Glutamatergic neuron (in vitro differentiated cells): ENCODE results near the gene FCGR3A. TPM values are rescaled to one million over a fixed set of nuclear protein-coding genes. Genes with fewer than 3 reads are reported as not detected.

Experiments used
- DNase-seq: peaks from one replicate; pipeline ENCODE4 v3.0.0; 2022
- H3K27ac Mint-ChIP-seq: one replicate; pipeline ENCODE4 v1.8.0; 2020; ENCODE audit warnings: mild to moderate bottlenecking, mixed read lengths, inconsistent platforms; ENCODE audit not compliant: unreplicated experiment
- H3K27me3 Mint-ChIP-seq: one replicate; pipeline ENCODE4 v1.8.0; 2020; ENCODE audit warnings: mild to moderate bottlenecking, moderate library complexity, mixed read lengths, inconsistent platforms; ENCODE audit not compliant: unreplicated experiment
- H3K36me3 Mint-ChIP-seq: one replicate; pipeline ENCODE4 v1.8.0; 2020; ENCODE audit warnings: mild to moderate bottlenecking, mixed read lengths, inconsistent platforms; ENCODE audit not compliant: unreplicated experiment
- H3K4me1 Mint-ChIP-seq: one replicate; pipeline ENCODE4 v1.8.0; 2020; ENCODE audit warnings: mild to moderate bottlenecking, low read depth, mixed read lengths, inconsistent platforms; ENCODE audit not compliant: unreplicated experiment
- H3K4me3 Mint-ChIP-seq: one replicate; pipeline ENCODE4 v1.8.0; 2020; ENCODE audit warnings: mild to moderate bottlenecking, mixed read lengths, inconsistent platforms; ENCODE audit not compliant: unreplicated experiment
- H3K9me3 Mint-ChIP-seq: one replicate; pipeline ENCODE4 v1.8.0; 2020; ENCODE audit warnings: mild to moderate bottlenecking, moderate library complexity, mixed read lengths, inconsistent platforms; ENCODE audit not compliant: unreplicated experiment
- CTCF ChIP-seq: fragments of 200-600 bp; sonication (generic); IDR thresholded peaks from one replicate; pipeline ENCODE4 v1.5.0; 2021; ENCODE audit not compliant: partially characterized antibody, unreplicated experiment
- total RNA-seq: library from RNA; stranded (reverse); fragmentation: NEBNext Ultra II Directional; extraction: Animal tissue kit (Norgen Biotek cat#: 25700); gene quantifications from one replicate; pipeline ENCODE4 v1.2.1, GENCODE V29; 2021; ENCODE audit not compliant: unreplicated experiment

FCGR3A gene
- total RNA-seq, 1 donor from 2014 or later = not detected

GRCh38 chr1:161511018-161511755 lies 38.4 kb downstream of the FCGR3A start:
- H3K27me3 Mint-ChIP-seq = peaks cover 5% of the 10 kb centered on the region
- no peak overlapping the region for H3K4me3 Mint-ChIP-seq
- H3K9me3 Mint-ChIP-seq = no peaks in the 10 kb centered on the region
- TF ChIP-seq CTCF = no peak
- H3K4me1 Mint-ChIP-seq = no peaks in the 10 kb centered on the region
- DNase-seq = no peak
- no peak overlapping the region for H3K27ac Mint-ChIP-seq
- no peaks in the 10 kb centered on the region for H3K36me3 Mint-ChIP-seq

- peaks cover 7% of the 10 kb centered on the region for H3K27me3 Mint-ChIP-seq
- DNase-seq = no peak
- H3K4me1 Mint-ChIP-seq = no peaks in the 10 kb centered on the region
- H3K4me3 Mint-ChIP-seq = no peak overlapping the region
- no peak overlapping the region for H3K27ac Mint-ChIP-seq
- H3K9me3 Mint-ChIP-seq = no peaks in the 10 kb centered on the region
- TF ChIP-seq CTCF = no peak
- no peaks in the 10 kb centered on the region for H3K36me3 Mint-ChIP-seq
Observed at GRCh38 chr1:161510477-161510876, 39.1 kb downstream of the FCGR3A start.

GRCh38 chr1:161506336-161507223 lies 43.0 kb downstream of the FCGR3A start:
- DNase-seq = no peak
- no peak overlapping the region for H3K27ac Mint-ChIP-seq
- H3K36me3 Mint-ChIP-seq = no peaks in the 10 kb centered on the region
- no peak for TF ChIP-seq CTCF
- H3K4me1 Mint-ChIP-seq = no peaks in the 10 kb centered on the region
- no peak overlapping the region for H3K4me3 Mint-ChIP-seq
- H3K9me3 Mint-ChIP-seq = no peaks in the 10 kb centered on the region
- H3K27me3 Mint-ChIP-seq = peaks cover 7% of the 10 kb centered on the region

GRCh38 chr1:161505686-161506085 lies 43.9 kb downstream of the FCGR3A start:
- DNase-seq = no peak
- Mint-ChIP-seq H3K27ac (no peak overlapping the region), H3K9me3 (no peaks in the 10 kb centered on the region), H3K36me3 (no peaks in the 10 kb centered on the region), H3K4me3 (no peak overlapping the region), H3K27me3 (peaks cover 7% of the 10 kb centered on the region), H3K4me1 (no peaks in the 10 kb centered on the region)
- TF ChIP-seq CTCF = no peak

GRCh38 chr1:161503394-161503748 lies 46.2 kb downstream of the FCGR3A start:
- no peaks in the 10 kb centered on the region for H3K4me1 Mint-ChIP-seq
- H3K4me3 Mint-ChIP-seq = no peak overlapping the region
- H3K27me3 Mint-ChIP-seq = peaks cover 10% of the 10 kb centered on the region
- H3K36me3 Mint-ChIP-seq = no peaks in the 10 kb centered on the region
- H3K9me3 Mint-ChIP-seq = peaks cover 2% of the 10 kb centered on the region
- no peak for DNase-seq
- TF ChIP-seq CTCF = no peak
- H3K27ac Mint-ChIP-seq = no peak overlapping the region
